PFSK-1 (cell line): ENCODE measurements around the gene PHYH.

Source experiments
- FOXP2 ChIP-seq: optimal IDR thresholded peaks from 2 replicates; pipeline ENCODE3; 2011; ENCODE audit warnings: borderline replicate concordance, control low read depth, inconsistent platforms; ENCODE audit not compliant: insufficient read depth; ENCODE audit errors: extremely low read length, extremely low read depth
- POLR2AphosphoS5 ChIP-seq: IDR thresholded peaks from 2 replicates; pipeline ENCODE4 v1.6.1; 2012; ENCODE audit warnings: low read depth, mild to moderate bottlenecking, control low read depth, low read length, moderate library complexity
- REST ChIP-seq, 2 experiments: IDR thresholded peaks; 2 replicates each; pipeline versions ENCODE4 v1.6.1 to v1.8.0; 2011 to 2012; ENCODE audit warnings: low read depth in 2 of 2, low read length in 2 of 2, control low read depth in 1 of 2, inconsistent platforms in 1 of 2, mild to moderate bottlenecking in 1 of 2, moderate library complexity in 1 of 2; ENCODE audit not compliant: insufficient read depth in 1 of 2
- SIN3A ChIP-seq: IDR thresholded peaks from 2 replicates; pipeline ENCODE4 v1.6.1; 2012; ENCODE audit warnings: mild to moderate bottlenecking, low read length, moderate library complexity, borderline replicate concordance; ENCODE audit not compliant: insufficient read depth
- TAF1 ChIP-seq: IDR thresholded peaks from 2 replicates; pipeline ENCODE4 v1.6.1; 2012; ENCODE audit warnings: low read length, control low read depth, borderline replicate concordance; ENCODE audit not compliant: insufficient read depth

Gene PHYH

DNA sequence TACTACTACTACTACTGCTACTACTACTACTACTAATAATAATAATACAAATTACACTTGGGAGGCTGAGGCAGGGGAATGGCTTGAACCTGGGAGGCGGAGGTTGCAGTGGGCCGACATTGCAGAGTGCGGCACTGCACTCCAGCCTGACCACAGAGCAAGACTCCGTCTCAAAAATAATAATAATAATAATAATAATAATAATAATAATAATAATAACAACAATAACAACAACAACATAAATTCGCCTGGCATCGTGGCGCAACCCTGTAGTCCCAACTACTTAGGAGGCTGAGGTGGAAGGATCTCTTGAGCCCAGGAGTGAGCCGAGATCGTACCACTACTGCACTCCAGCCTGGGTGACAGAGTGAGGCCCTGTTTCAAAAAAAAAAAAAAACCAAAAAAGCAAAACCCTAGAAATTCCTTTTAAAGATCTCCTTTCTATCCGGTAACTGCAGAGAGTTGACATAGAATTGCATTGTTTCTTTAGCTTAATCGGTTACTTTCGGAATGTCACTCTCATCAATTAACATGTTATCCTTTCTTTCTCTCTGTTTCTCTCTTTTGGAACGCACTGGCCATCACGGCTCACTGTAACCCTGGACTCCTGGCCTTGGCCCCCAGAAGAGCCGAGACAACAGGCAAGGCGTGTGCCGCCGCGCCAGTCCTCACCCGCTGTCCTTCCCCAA, 972 bp downstream of the PHYH start:
- TF ChIP-seq REST (IDR thresholded peaks at IDR 0.05; ENCODE audit: insufficient read depth in 1 of 2, low read depth in 2 of 2, low read length in 2 of 2) (no peak), FOXP2 (no peak), POLR2AphosphoS5 (no peak), SIN3A (no peak), TAF1 (no peak)

GRCh38 chr10:13296476-13296875, 3.4 kb downstream of the PHYH start:
- TF ChIP-seq FOXP2 (no peak), REST (IDR thresholded peaks at IDR 0.05; ENCODE audit: insufficient read depth in 1 of 2, low read depth in 2 of 2, low read length in 2 of 2) (no peak), SIN3A (no peak), TAF1 (no peak), POLR2AphosphoS5 (no peak)

- TF ChIP-seq REST (IDR thresholded peaks at IDR 0.05; ENCODE audit: insufficient read depth in 1 of 2, low read depth in 2 of 2, low read length in 2 of 2): no peak
- TF ChIP-seq TAF1: no peak
- TF ChIP-seq POLR2AphosphoS5: no peak
- TF ChIP-seq FOXP2: no peak
- no peak for TF ChIP-seq SIN3A
Measured at GRCh38 chr10:13294784-13295183, 5.1 kb downstream of the PHYH start.

GRCh38 chr10:13291821-13292773, 7.8 kb downstream of the PHYH start:
- TF ChIP-seq SIN3A (no peak), FOXP2 (no peak), TAF1 (no peak), REST (IDR thresholded peaks at IDR 0.05; ENCODE audit: insufficient read depth in 1 of 2, low read depth in 2 of 2, low read length in 2 of 2) (no peak), POLR2AphosphoS5 (no peak)
